HG03575 (cell line): Measurements from ENCODE around the gene CDC42SE2.
"Not testable (repeated sequence)": the region's sequence is repeated elsewhere in the genome, so short reads cannot be mapped to it uniquely, and the experiment has no call there.

Source experiments
- ATAC-seq: cut with Tn5 transposase; IDR thresholded peaks from one replicate; pipeline ENCODE4 v1.9.1; 2021; ENCODE audit not compliant: unreplicated experiment, insufficient number of reproducible peaks, low FRiP score; ENCODE audit errors: extremely low read depth

CDC42SE2 gene

GRCh38 chr5:131303537-131303936 lies 39.7 kb downstream of the CDC42SE2 start:
- no peak for ATAC-seq

GRCh38 chr5:131304414-131304813 lies 40.6 kb downstream of the CDC42SE2 start:
- ATAC-seq, result no peak

GRCh38 chr5:131305138-131305689 lies 41.4 kb downstream of the CDC42SE2 start:
- ATAC-seq, result no peak

GRCh38 chr5:131305906-131306305 lies 42.1 kb downstream of the CDC42SE2 start:
- ATAC-seq, result no peak

- ATAC-seq, result not testable (repeated sequence)
Measured at GRCh38 chr5:131312235-131312772, 48.5 kb downstream of the CDC42SE2 start.

GRCh38 chr5:131316026-131316425 lies 52.2 kb downstream of the CDC42SE2 start:
- ATAC-seq, result no peak

GRCh38 chr5:131316822-131317221 lies 53.0 kb downstream of the CDC42SE2 start:
- ATAC-seq, result no peak

GRCh38 chr5:131318455-131318854 lies 54.6 kb downstream of the CDC42SE2 start:
- no peak for ATAC-seq

GRCh38 chr5:131321066-131321465 lies 57.2 kb downstream of the CDC42SE2 start:
- no peak for ATAC-seq

- no peak for ATAC-seq
Measured at GRCh38 chr5:131322926-131323325, 59.1 kb downstream of the CDC42SE2 start.

GRCh38 chr5:131323378-131323777 lies 59.5 kb downstream of the CDC42SE2 start:
- no peak for ATAC-seq

GRCh38 chr5:131324303-131324702 lies 60.5 kb downstream of the CDC42SE2 start:
- ATAC-seq, result no peak

GRCh38 chr5:131328536-131329285 lies 64.9 kb downstream of the CDC42SE2 start:
- no peak for ATAC-seq

GRCh38 chr5:131329286-131329560 lies 65.4 kb downstream of the CDC42SE2 start:
- no peak for ATAC-seq

- no peak for ATAC-seq
Measured at GRCh38 chr5:131330031-131330430, 66.2 kb downstream of the CDC42SE2 start.

GRCh38 chr5:131335756-131336155 lies 71.9 kb downstream of the CDC42SE2 start:
- ATAC-seq, result not testable (repeated sequence)

GRCh38 chr5:131336801-131337200 lies 72.9 kb downstream of the CDC42SE2 start:
- not testable (repeated sequence) for ATAC-seq

- ATAC-seq, result not testable (repeated sequence)
Measured at GRCh38 chr5:131337240-131338050, 73.6 kb downstream of the CDC42SE2 start.

- no peak for ATAC-seq
Measured at GRCh38 chr5:131338051-131338453, 74.2 kb downstream of the CDC42SE2 start.

- ATAC-seq, result not testable (repeated sequence)
Measured at GRCh38 chr5:131344288-131344687, 80.4 kb downstream of the CDC42SE2 start.
